GM23338 (cell line): Measurements from ENCODE around the gene COQ8B. TPM values are rescaled to one million over a fixed set of nuclear protein-coding genes. Genes with fewer than 3 reads are reported as not detected.
A peak's percentile ranks its signal among the peaks of the same experiment; 100 is the strongest.

Source experiments
- ATAC-seq: fragments of 200-7000 bp; cut with Tn5 transposase; 3 replicates; pipeline ENCODE4 v1.9.1; 2020
- DNase-seq: peaks from one replicate; pipeline ENCODE4 v3.0.0-alpha.2; 2015; ENCODE audit warnings: low spot score
- H2AFZ ChIP-seq: fragments of 200-600 bp; sonication (generic); 2 replicates; pipeline ENCODE4 v1.8.0; 2016; ENCODE audit warnings: antibody characterized with exemption, mild to moderate bottlenecking, moderate library complexity
- H3F3A ChIP-seq: fragments of 200-600 bp; sonication (generic); replicated peaks from 2 replicates; pipeline ENCODE4 v1.8.0; 2017; ENCODE audit warnings: antibody characterized with exemption, mixed run types, low read depth
- H3K27ac ChIP-seq: fragments of 200-600 bp; sonication (generic); 2 replicates; pipeline ENCODE4 v1.6.1; 2016; ENCODE audit warnings: low read depth
- H3K27me3 ChIP-seq: fragments of 200-600 bp; sonication (generic); 2 replicates; pipeline ENCODE4 v1.8.0; 2016; ENCODE audit warnings: mild to moderate bottlenecking, mixed run types, moderate library complexity; ENCODE audit not compliant: insufficient read depth
- H3K36me3 ChIP-seq: fragments of 200-600 bp; sonication (generic); 2 replicates; pipeline ENCODE4 v1.8.0; 2016; ENCODE audit warnings: mild to moderate bottlenecking; ENCODE audit not compliant: insufficient read depth
- H3K4me1 ChIP-seq: fragments of 200-600 bp; sonication (generic); 2 replicates; pipeline ENCODE4 v1.8.0; 2016; ENCODE audit warnings: mild to moderate bottlenecking, moderate library complexity; ENCODE audit not compliant: insufficient read depth
- H3K4me2 ChIP-seq: fragments of 200-600 bp; sonication (generic); 2 replicates; pipeline ENCODE4 v1.7.1; 2017; ENCODE audit warnings: mixed run types
- H3K4me3 ChIP-seq: fragments of 200-600 bp; sonication (generic); 2 replicates; pipeline ENCODE4 v1.6.1; 2016; ENCODE audit warnings: mixed run types
- H3K79me2 ChIP-seq: fragments of 200-600 bp; sonication (generic); replicated peaks from 2 replicates; pipeline ENCODE4 v1.8.0; 2017; ENCODE audit warnings: mild to moderate bottlenecking; ENCODE audit not compliant: insufficient read depth
- H3K9me2 ChIP-seq: fragments of 200-600 bp; sonication (generic); 2 replicates; pipeline ENCODE4 v1.8.0; 2017; ENCODE audit not compliant: insufficient read depth
- H4K20me1 ChIP-seq: fragments of 200-600 bp; sonication (generic); replicated peaks from 2 replicates; pipeline ENCODE4 v1.8.0; 2017; ENCODE audit warnings: mild to moderate bottlenecking; ENCODE audit not compliant: insufficient read depth
- H3K27ac Mint-ChIP-seq: 2 replicates; pipeline ENCODE4 v1.8.0; 2020; ENCODE audit warnings: inconsistent platforms, mild to moderate bottlenecking, moderate library complexity, mixed read lengths
- H3K27me3 Mint-ChIP-seq: 3 replicates; pipeline ENCODE4 v1.8.0; 2022; ENCODE audit warnings: low read depth, mild to moderate bottlenecking, moderate library complexity, mixed read lengths, inconsistent platforms; ENCODE audit not compliant: insufficient read depth, poor library complexity
- H3K36me3 Mint-ChIP-seq: 3 replicates; pipeline ENCODE4 v1.8.0; 2021; ENCODE audit warnings: low read depth, mild to moderate bottlenecking, inconsistent platforms, moderate library complexity, mixed read lengths
- H3K4me1 Mint-ChIP-seq: 3 replicates; pipeline ENCODE4 v1.8.0; 2020; ENCODE audit warnings: mild to moderate bottlenecking, inconsistent platforms, mixed read lengths
- H3K4me3 Mint-ChIP-seq: 3 replicates; pipeline ENCODE4 v1.8.0; 2021; ENCODE audit warnings: moderate library complexity, mild to moderate bottlenecking, inconsistent platforms, mixed read lengths
- H3K9me3 Mint-ChIP-seq: 3 replicates; pipeline ENCODE4 v1.8.0; 2020; ENCODE audit warnings: moderate library complexity, mild to moderate bottlenecking, inconsistent platforms, mixed read lengths
- CREB1 ChIP-seq: fragments of 250-450 bp; sonication (Bioruptor Pico); IDR thresholded peaks from 2 replicates; pipeline ENCODE4 v1.5.0; 2020; ENCODE audit warnings: low read depth, mild to moderate bottlenecking, moderate library complexity
- EZH2 ChIP-seq: fragments of 200-600 bp; sonication (generic); IDR thresholded peaks from one replicate; pipeline ENCODE4 v1.8.0; 2017; ENCODE audit warnings: antibody characterized with exemption, mild to moderate bottlenecking, low read depth; ENCODE audit not compliant: unreplicated experiment
- POLR2AphosphoS5 ChIP-seq: IDR thresholded peaks from 2 replicates; pipeline ENCODE4 v1.6.1; 2016; ENCODE audit warnings: antibody characterized with exemption, low read depth
- polyA plus RNA-seq: library from polyadenylated mRNA; unstranded; fragments of >200 nt; fragmentation: Nextera tagmentation; extraction: Ambion mirVana; gene quantifications from 2 replicates; pipeline ENCODE4 v1.2.1, GENCODE V29; 2016
- total RNA-seq: library from RNA; depleted of rRNA; stranded (reverse); fragments of >200 nt; shearing (Covaris generic); gene quantifications from 2 replicates; pipeline ENCODE4 v1.2.3, GENCODE V29; 2014
- TF ChIP-seq, protein P1 (sequence below), 2 experiments: fragments of 200-600 bp in 1 of 2; sonication (generic) in 1 of 2; conservative IDR thresholded peaks; 2 replicates each; pipeline versions ENCODE4 v1.5.1 to v1.6.1; 2016 to 2017; ENCODE audit warnings: antibody characterized with exemption in 2 of 2, low read depth in 2 of 2, mild to moderate bottlenecking in 2 of 2, moderate library complexity in 1 of 2
- TF ChIP-seq, protein P2 (sequence below): fragments of 250-450 bp; sonication (Bioruptor Pico); IDR thresholded peaks from 2 replicates; pipeline ENCODE4 v1.5.0; 2020; ENCODE audit warnings: mild to moderate bottlenecking, moderate library complexity

COQ8B gene
- total and polyA plus RNA-seq, 2 experiments from 2014 or later, result 13.9 to 59.6 TPM

DNA sequence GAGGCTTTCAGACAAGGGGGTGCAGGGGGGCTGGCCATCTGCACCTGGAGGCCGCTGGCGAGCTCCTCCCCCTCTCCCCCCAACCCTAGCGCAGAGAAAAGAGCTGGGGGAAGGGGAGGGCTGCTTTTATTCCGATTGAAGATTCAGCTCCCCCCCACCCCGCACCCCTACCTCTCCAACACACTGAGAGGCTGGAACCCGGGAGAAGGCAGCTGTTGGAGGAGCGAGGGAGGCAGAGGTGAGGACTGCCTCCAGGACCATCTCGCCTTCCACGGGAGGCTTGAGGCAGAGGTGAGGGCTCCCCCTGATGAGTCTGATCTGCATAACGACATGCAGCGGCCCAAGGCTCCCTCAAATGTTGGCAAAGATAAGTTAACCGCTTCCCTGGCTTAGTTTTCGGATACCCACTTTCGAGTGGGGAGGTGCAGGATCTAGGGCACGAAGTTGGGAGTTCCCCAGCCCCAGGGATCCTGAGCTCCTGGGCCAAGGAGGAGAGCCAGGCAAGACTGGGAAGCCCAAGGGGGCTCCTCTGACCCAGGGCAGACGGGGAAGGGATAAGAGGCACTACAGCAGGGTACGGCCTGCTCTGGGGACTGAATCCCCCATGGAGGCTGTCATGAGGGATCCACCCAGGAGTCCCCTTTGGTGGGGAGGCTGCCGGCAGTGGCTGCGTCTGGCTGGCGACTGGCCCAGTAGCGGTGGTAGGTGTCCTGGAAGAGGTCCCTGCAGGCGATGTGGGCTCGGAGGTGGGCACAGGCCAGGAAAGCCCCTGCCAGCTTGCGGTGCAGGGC is 25.1 kb downstream of the COQ8B start:
- peaks cover 8% of the 10 kb centered on the region for H4K20me1 ChIP-seq
- no peaks in the 10 kb centered on the region for H3K9me2 ChIP-seq
- H3K27me3 ChIP-seq, result no peaks in the 10 kb centered on the region
- peaks cover 8% of the 10 kb centered on the region; the same call in 1 of the 2 replicates for H3K4me1 ChIP-seq
- Mint-ChIP-seq H3K27ac (peak overlapping the region; percentile 100), H3K9me3 (no peaks in the 10 kb centered on the region), H3K36me3 (peaks cover 8% of the 10 kb centered on the region), H3K4me1 (peaks cover 17% of the 10 kb centered on the region), H3K4me3 (peak overlapping the region; percentile 86), H3K27me3 (peaks cover 2% of the 10 kb centered on the region)
- no peaks in the 10 kb centered on the region; the same call in 1 of the 2 replicates for H3F3A ChIP-seq
- peak; percentile 71 for DNase-seq
- ATAC-seq, result peak; percentile 38
- peak overlapping the region; percentile 99; the same call in 1 of the 2 replicates for H3K27ac ChIP-seq
- TF ChIP-seq, protein P1, sequence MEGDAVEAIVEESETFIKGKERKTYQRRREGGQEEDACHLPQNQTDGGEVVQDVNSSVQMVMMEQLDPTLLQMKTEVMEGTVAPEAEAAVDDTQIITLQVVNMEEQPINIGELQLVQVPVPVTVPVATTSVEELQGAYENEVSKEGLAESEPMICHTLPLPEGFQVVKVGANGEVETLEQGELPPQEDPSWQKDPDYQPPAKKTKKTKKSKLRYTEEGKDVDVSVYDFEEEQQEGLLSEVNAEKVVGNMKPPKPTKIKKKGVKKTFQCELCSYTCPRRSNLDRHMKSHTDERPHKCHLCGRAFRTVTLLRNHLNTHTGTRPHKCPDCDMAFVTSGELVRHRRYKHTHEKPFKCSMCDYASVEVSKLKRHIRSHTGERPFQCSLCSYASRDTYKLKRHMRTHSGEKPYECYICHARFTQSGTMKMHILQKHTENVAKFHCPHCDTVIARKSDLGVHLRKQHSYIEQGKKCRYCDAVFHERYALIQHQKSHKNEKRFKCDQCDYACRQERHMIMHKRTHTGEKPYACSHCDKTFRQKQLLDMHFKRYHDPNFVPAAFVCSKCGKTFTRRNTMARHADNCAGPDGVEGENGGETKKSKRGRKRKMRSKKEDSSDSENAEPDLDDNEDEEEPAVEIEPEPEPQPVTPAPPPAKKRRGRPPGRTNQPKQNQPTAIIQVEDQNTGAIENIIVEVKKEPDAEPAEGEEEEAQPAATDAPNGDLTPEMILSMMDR (conservative IDR thresholded peaks at IDR 0.05; ENCODE audit: low read depth in 2 of 2), result peak in 1 of 2 experiments; percentile 23; a peak in 1 of 4 replicates
- no peak for TF ChIP-seq EZH2
- H3K4me2 ChIP-seq, result peak overlapping the region; percentile 94
- no peak overlapping the region for H2AFZ ChIP-seq
- H3K79me2 ChIP-seq, result peaks cover 19% of the 10 kb centered on the region
- H3K4me3 ChIP-seq, result peak overlapping the region; percentile 78
- H3K36me3 ChIP-seq, result peaks cover 4% of the 10 kb centered on the region; the same call in 1 of the 2 replicates

DNA sequence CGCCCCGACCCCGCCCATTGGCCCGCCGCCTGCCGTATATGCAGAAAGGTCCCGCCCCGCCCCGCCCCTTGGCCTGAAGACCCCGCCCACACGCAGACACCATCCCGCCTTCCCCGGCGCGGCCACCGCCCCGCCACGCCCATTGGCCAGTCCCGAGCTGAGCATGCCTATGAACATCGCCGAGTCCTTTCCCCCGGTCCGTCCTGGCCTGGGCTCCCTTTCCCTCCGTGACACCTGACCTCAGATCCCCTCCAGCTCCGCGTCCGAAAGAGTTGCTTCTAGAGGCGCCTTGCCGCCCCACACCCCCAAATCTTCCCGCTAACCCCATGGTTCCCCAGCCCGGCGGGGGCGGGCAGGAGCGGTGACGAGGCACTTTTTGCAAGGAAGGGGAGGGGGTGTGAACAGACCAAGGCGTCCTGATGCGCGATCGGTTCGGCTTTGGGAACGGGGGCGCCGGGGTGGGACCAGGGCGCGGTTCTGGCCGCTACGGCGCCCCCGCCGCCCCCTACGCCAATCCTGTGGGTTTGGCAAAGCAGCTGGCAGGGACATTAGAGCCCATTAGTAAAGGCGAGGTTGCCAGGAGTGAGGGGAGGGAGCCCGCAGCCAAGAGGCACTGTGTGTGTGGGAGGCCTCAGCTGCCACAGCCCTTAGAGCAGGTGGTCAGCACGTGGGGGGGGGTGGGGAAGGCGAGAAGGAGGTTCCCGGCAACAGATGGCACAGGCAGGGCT is 25.8 kb downstream of the COQ8B start:
- no peaks in the 10 kb centered on the region for H3K27me3 ChIP-seq

More for the DNA sequence above, 25.8 kb downstream of the COQ8B start:
- Histone ChIP-seq H3K9me2 (no peaks in the 10 kb centered on the region), H2AFZ (peak overlapping the region; percentile 60; the same call in 1 of the 2 replicates), H4K20me1 (peaks cover 8% of the 10 kb centered on the region), H3K36me3 (peaks cover 3% of the 10 kb centered on the region; the same call in 1 of the 2 replicates), H3K4me2 (peak overlapping the region; percentile 94), H3F3A (no peaks in the 10 kb centered on the region; the same call in 1 of the 2 replicates), H3K79me2 (peaks cover 19% of the 10 kb centered on the region), H3K4me1 (peaks cover 8% of the 10 kb centered on the region; the same call in 1 of the 2 replicates), H3K27ac (peak overlapping the region; percentile 99), H3K4me3 (peak overlapping the region; percentile 78)
- DNase-seq (peak; percentile 93), ATAC-seq (peak; percentile 83)
- Mint-ChIP-seq H3K9me3 (no peaks in the 10 kb centered on the region), H3K27ac (peak overlapping the region; percentile 100), H3K4me3 (peak overlapping the region; percentile 86), H3K36me3 (peaks cover 11% of the 10 kb centered on the region), H3K4me1 (peaks cover 17% of the 10 kb centered on the region), H3K27me3 (peaks cover 2% of the 10 kb centered on the region)
- TF ChIP-seq CREB1 (CRISPR knock-in tag) (0 out of 2 replicates have a peak, but pooled peaks have one; percentile 15), POLR2AphosphoS5 (peak; percentile 76)
- TF ChIP-seq, protein P2, sequence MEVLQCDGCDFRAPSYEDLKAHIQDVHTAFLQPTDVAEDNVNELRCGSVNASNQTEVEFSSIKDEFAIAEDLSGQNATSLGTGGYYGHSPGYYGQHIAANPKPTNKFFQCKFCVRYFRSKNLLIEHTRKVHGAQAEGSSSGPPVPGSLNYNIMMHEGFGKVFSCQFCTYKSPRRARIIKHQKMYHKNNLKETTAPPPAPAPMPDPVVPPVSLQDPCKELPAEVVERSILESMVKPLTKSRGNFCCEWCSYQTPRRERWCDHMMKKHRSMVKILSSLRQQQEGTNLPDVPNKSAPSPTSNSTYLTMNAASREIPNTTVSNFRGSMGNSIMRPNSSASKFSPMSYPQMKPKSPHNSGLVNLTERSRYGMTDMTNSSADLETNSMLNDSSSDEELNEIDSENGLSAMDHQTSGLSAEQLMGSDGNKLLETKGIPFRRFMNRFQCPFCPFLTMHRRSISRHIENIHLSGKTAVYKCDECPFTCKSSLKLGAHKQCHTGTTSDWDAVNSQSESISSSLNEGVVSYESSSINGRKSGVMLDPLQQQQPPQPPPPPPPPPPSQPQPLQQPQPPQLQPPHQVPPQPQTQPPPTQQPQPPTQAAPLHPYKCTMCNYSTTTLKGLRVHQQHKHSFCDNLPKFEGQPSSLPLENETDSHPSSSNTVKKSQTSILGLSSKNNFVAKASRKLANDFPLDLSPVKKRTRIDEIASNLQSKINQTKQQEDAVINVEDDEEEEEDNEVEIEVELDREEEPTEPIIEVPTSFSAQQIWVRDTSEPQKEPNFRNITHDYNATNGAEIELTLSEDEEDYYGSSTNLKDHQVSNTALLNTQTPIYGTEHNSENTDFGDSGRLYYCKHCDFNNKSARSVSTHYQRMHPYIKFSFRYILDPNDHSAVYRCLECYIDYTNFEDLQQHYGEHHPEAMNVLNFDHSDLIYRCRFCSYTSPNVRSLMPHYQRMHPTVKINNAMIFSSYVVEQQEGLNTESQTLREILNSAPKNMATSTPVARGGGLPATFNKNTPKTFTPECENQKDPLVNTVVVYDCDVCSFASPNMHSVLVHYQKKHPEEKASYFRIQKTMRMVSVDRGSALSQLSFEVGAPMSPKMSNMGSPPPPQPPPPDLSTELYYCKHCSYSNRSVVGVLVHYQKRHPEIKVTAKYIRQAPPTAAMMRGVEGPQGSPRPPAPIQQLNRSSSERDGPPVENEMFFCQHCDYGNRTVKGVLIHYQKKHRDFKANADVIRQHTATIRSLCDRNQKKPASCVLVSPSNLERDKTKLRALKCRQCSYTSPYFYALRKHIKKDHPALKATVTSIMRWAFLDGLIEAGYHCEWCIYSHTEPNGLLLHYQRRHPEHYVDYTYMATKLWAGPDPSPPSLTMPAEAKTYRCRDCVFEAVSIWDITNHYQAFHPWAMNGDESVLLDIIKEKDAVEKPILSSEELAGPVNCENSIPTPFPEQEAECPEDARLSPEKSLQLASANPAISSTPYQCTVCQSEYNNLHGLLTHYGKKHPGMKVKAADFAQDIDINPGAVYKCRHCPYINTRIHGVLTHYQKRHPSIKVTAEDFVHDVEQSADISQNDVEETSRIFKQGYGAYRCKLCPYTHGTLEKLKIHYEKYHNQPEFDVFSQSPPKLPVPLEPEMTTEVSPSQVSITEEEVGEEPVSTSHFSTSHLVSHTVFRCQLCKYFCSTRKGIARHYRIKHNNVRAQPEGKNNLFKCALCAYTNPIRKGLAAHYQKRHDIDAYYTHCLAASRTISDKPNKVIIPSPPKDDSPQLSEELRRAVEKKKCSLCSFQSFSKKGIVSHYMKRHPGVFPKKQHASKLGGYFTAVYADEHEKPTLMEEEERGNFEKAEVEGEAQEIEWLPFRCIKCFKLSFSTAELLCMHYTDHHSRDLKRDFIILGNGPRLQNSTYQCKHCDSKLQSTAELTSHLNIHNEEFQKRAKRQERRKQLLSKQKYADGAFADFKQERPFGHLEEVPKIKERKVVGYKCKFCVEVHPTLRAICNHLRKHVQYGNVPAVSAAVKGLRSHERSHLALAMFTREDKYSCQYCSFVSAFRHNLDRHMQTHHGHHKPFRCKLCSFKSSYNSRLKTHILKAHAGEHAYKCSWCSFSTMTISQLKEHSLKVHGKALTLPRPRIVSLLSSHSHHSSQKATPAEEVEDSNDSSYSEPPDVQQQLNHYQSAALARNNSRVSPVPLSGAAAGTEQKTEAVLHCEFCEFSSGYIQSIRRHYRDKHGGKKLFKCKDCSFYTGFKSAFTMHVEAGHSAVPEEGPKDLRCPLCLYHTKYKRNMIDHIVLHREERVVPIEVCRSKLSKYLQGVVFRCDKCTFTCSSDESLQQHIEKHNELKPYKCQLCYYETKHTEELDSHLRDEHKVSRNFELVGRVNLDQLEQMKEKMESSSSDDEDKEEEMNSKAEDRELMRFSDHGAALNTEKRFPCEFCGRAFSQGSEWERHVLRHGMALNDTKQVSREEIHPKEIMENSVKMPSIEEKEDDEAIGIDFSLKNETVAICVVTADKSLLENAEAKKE, result no peak
